AG08396 (cell line): Measurements from ENCODE around the gene GP2.

Source experiments
- DNase-seq: peaks from one replicate; pipeline ENCODE4 v3.0.0; 2012; ENCODE audit warnings: low spot score, mixed read lengths

Gene GP2

GRCh38 chr16:20307240-20307671, 20.1 kb downstream of the GP2 start:
- DNase-seq, result no peak

GRCh38 chr16:20306401-20306800, 20.9 kb downstream of the GP2 start:
- DNase-seq, result no peak

- no peak for DNase-seq
These were observed 24.3 kb downstream of the GP2 start for GRCh38 chr16:20303012-20303411.

GRCh38 chr16:20302389-20302788, 24.9 kb downstream of the GP2 start:
- DNase-seq, result no peak

GRCh38 chr16:20301840-20302239, 25.5 kb downstream of the GP2 start:
- no peak for DNase-seq

GRCh38 chr16:20300312-20301097, 26.8 kb downstream of the GP2 start:
- DNase-seq, result peak; percentile 68

GRCh38 chr16:20298452-20298851, 28.9 kb downstream of the GP2 start:
- DNase-seq, result no peak

GRCh38 chr16:20291208-20292206, 35.8 kb downstream of the GP2 start:
- no peak for DNase-seq

GRCh38 chr16:20289571-20289970, 37.7 kb downstream of the GP2 start:
- no peak for DNase-seq

GRCh38 chr16:20285993-20286499, 41.3 kb downstream of the GP2 start:
- no peak for DNase-seq

GRCh38 chr16:20280259-20280658, 47.1 kb downstream of the GP2 start:
- DNase-seq, result no peak

DNA sequence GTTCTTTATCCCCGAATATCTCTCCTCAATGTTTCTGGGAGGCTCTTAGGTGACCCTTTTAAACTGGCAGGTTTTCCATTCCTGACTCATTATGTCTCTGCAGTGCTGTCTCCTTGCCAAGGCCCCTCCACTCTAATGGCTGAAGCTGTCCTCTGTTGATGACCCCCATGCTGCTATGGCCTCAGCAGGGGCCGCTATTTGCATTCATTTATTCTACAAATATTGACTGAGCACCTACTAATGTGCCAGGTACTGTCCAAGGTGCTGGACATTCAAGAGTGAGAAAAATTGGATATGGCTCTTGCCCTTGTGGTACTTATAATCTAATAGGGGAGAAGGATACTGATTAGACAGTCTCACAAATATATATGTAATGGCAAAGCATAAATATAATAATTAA, 55.4 kb downstream of the GP2 start:
- no peak for DNase-seq

- DNase-seq, result no peak
These were observed 58.9 kb downstream of the GP2 start for GRCh38 chr16:20268409-20268808.

- no peak for DNase-seq
These were observed 62.3 kb downstream of the GP2 start for GRCh38 chr16:20265019-20265418.

- DNase-seq, result no peak
These were observed 64.0 kb downstream of the GP2 start for GRCh38 chr16:20263138-20263855.

- no peak for DNase-seq
These were observed 65.1 kb downstream of the GP2 start for GRCh38 chr16:20262248-20262647.

GRCh38 chr16:20260215-20261009, 66.9 kb downstream of the GP2 start:
- DNase-seq, result no peak
